SK-N-DZ (cell line): Measurements from ENCODE around the gene C10orf143.
"Not testable (repeated sequence)": the region's sequence is repeated elsewhere in the genome, so short reads cannot be mapped to it uniquely, and the experiment has no call there.

Source experiments
- DNase-seq: peaks from one replicate; pipeline ENCODE4 v3.0.0-alpha.2; 2015; ENCODE audit warnings: low spot score

C10orf143 gene

GRCh38 chr10:130036296-130037065, 74.1 kb downstream of the C10orf143 start:
- no peak for DNase-seq

DNA sequence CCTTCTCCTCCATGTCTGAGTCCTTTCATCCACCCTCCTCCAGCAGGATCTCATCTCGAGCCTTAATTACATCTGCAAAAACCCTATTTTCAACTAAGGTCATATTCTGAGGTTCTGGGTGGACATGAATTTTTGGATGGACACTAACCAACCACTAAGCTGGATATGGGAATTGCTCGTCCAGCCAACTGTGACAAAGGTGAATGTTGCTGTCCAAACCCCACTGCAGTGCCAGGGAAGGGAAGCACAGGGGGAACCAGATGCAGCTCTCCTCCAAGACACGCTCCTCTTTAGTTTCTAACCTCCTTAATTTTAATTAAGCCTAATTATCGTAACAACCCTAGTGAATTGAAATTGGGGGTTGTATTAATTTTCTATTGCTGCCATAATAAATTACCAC, 81.4 kb downstream of the C10orf143 start:
- DNase-seq: no peak

GRCh38 chr10:130028465-130028819, 82.2 kb downstream of the C10orf143 start:
- DNase-seq: no peak

GRCh38 chr10:130027716-130028464, 82.7 kb downstream of the C10orf143 start:
- DNase-seq: no peak

GRCh38 chr10:130026670-130027456, 83.8 kb downstream of the C10orf143 start:
- no peak for DNase-seq

DNA sequence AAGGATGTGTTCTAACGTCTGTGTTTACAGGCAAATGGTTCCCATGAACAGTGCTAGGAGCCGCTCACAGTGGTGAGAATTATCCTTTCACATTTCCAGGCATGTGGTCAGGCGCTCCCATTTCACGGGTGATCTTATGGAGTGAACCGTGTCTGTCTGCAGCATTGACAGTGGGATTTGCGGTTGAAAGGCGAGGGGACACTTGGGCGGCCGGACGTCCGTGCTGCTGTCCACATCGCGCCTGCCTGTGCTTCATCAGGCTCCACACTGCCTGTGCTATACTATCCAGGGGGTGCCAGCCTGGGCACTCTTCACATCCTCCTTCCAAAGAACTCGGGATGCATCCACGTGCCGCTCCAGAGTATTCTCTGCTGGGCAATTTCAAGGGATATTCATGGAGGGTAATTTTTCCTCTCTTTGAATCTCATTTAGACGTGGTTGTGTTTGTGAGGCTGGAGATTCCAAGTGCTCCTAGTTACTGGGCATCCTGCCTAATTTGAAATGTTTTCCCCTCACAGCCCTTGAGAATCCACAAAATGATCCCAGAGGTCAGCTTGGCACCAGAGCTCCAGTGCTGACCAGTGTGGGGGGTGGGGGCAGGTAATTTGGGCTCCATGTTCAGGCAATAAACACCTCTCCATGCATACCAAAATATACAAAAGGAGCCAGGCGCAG, 84.7 kb downstream of the C10orf143 start:
- no peak for DNase-seq

GRCh38 chr10:130025326-130025725, 85.3 kb downstream of the C10orf143 start:
- DNase-seq: no peak

DNA sequence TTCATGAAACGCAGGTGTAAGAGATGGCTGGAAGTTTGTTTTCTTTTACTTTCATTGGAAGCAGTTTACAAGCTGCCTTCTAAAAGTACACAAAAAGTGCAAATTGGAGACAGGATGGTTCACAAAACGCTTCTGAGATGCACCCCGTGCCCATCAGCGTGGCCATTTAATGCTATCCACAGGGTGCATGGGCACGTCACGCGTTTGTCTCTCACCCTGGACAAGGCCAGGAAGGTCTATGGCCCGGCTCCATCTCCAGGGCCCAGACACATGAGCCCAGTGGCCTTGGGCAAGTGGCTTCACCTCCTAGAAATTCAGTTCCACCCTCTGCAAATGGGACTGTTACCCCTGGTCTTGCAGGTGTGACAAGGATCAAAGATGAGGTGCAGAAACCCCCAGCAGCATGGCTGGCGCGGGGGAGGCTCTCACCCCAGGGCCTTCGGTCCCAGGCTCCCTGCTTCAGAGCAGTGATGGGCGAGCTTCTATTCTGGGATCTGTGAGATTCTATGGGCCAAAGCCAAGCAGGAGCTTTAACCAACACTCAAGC, 85.8 kb downstream of the C10orf143 start:
- no peak for DNase-seq

DNA sequence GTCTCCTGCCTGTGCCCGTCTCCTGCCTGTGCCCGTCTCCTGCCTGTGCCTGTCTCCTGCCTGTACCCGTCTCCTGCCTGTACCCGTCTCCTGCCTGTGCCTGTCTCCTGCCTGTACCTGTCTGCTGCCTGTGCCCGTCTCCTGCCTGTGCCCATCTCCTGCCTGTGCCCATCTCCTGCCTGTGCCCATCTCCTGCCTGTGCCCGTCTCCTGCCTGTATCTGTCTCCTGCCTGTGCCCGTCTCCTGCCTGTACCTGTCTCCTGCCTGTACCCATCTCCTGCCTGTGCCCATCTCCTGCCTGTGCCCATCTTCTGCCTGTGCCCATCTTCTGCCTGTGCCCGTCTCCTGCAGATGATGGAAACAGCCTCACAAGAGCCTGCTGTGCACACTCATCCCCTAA, 86.3 kb downstream of the C10orf143 start:
- DNase-seq: not testable (repeated sequence)

- DNase-seq: no peak
These were observed 87.0 kb downstream of the C10orf143 start for GRCh38 chr10:130023454-130024230.

DNA sequence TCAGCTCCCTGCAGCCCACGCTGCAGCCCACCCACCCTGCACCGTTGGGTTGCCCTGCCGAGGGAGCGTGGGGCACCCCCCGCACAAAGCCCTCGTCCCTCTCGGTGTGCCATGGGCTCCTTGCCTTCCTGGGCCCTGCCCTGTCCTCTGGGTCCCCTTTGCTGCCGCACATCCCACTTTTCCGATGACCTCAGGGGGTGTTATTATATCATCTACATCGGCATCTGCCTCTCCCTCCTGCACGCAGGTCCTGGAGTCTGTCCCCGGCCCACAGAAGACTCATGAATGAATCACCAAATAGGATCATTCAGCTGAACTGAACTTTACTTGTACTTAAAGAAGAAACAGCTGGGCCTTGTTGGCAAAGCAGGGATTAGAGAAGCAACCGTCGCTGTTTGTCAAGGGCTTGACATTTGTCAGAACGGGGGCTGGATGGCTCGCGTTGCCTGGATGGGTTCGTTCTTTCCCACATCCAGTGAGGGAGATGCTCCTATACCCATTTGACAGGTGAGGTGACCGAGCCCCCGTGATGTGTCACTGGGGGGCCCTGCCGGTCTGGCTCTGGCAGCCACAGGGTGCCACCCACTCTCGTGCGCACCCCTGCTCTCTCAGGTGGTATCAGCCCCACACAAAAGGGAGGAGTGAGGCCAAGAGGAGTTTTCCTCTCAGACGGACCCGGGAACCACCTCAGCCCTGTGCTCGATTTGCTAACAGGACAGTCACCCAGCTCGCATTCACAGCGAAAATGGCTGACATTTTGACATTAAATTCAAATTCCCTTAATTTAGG, 87.9 kb downstream of the C10orf143 start:
- DNase-seq: no peak

GRCh38 chr10:130022086-130022485, 88.5 kb downstream of the C10orf143 start:
- DNase-seq: no peak

DNA sequence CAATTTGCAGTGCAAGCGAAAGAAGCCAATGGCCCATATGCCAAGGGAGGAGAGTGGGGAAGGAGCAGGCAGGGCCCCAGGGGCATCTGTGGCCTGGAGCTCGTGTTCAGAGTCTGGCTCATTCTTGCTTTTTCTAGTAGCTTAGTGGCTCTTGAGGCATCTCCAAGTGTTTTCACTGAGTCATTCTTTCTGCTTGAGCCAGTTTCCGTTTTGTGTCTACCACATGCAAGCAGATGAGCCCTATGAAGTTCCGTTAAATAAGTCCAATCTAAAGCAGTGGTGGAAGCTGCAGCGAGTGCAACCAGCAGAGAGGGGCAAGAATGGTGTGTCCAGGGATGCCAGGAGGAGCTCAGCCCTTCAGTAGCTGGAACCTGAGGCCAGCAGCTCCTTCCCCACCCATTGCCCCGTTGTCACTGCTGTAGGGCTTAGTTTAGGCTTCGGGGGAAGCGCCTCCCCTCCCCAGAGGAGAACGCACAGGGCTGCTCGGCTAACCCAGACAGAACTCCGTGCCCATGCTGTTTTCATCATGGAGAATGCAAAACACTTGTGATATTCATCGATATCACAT, 89.2 kb downstream of the C10orf143 start:
- DNase-seq: no peak

- no peak for DNase-seq
These were observed 89.8 kb downstream of the C10orf143 start for GRCh38 chr10:130020651-130021382.

GRCh38 chr10:130018730-130019185, 91.9 kb downstream of the C10orf143 start:
- no peak for DNase-seq

DNA sequence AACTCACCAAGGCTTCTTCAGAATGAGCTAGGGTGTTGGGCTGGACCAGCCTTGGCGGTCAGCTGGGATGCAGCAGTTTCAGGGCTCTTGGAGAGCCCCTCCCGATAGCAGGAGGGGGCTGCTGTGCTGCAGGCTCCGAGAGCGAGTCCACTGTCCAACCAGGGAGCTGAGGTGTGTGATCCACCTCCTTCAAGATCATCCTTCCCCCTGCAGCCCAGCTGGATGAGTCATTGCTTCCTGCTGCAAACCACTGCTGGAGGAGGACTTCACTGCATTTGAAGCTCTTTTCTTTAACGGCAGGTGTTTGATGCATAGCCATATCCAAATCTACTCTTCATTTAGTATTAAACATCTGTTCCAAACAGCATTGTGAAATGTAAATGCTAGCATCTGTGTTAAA, 92.4 kb downstream of the C10orf143 start:
- DNase-seq: no peak

GRCh38 chr10:130017631-130018022, 93.0 kb downstream of the C10orf143 start:
- no peak for DNase-seq

- DNase-seq: no peak
These were observed 93.5 kb downstream of the C10orf143 start for GRCh38 chr10:130016993-130017630.
